Body of pancreas (tissue), 4 donors: Measurements from ENCODE around the gene GRIK1. TPM values are rescaled to one million over a fixed set of nuclear protein-coding genes. Genes with fewer than 3 reads are reported as not detected.

ENCODE experiments used
- ATAC-seq: fragments of 150-250 bp; one replicate; pipeline ENCODE4 v1.9.1; 2016
- DNase-seq, 4 donors: peaks; one replicate each; pipeline ENCODE4 v3.0.0-alpha.2; 2019
- H3K27ac ChIP-seq, 4 donors: fragments of 200-600 bp; sonication (generic); 1 replicate in 3 of 4; 2 replicates in 1 of 4; pipeline versions ENCODE4 v1.5.1 to v1.6.1; 2016 to 2019; ENCODE audit warnings: mild to moderate bottlenecking in 1 of 4, mixed read lengths in 1 of 4, moderate library complexity in 1 of 4
- H3K27me3 ChIP-seq, 2 donors: fragments of 200-600 bp; sonication (generic); one replicate each; pipeline ENCODE4 v1.6.0; 2016; ENCODE audit warnings: mild to moderate bottlenecking in 1 of 2
- H3K36me3 ChIP-seq, 2 donors: fragments of 200-600 bp; sonication (generic); replicated peaks in 1 of 2; 2 replicates each; pipeline ENCODE4 v1.5.1; 2016; ENCODE audit warnings: low read depth in 2 of 2; ENCODE audit not compliant: insufficient read depth in 1 of 2
- H3K4me1 ChIP-seq: fragments of 200-600 bp; sonication (generic); one replicate; pipeline ENCODE4 v1.6.0; 2016
- H3K4me3 ChIP-seq, 2 donors: fragments of 200-600 bp; sonication (generic); 1 replicate in 1 of 2; 2 replicates in 1 of 2; pipeline ENCODE4 v1.5.1; 2016 to 2019
- H3K9me3 ChIP-seq, 3 donors: fragments of 200-600 bp; sonication (generic); 1 replicate in 2 of 3; 2 replicates in 1 of 3; pipeline ENCODE4 v1.5.1; 2016
- POLR2A ChIP-seq, 3 donors: fragments of 450-650 bp; IDR thresholded peaks; one replicate each; pipeline ENCODE4 v1.6.1; 2016; ENCODE audit warnings: antibody characterized with exemption in 3 of 3, mild to moderate bottlenecking in 2 of 3
- whole genome bisulfite sequencing, 2 donors: methylation state at CpG; one replicate each; pipeline ENCODE4 v1.1.5; 2017; 5-methylcytosine and 5-hydroxymethylcytosine counted together
- intact Hi-C: fragments of 100-400 bp; cut with DNase I; formaldehyde crosslinking; loops from one replicate; pipeline ENCODE4 v1.15.1; 2023
- total RNA-seq, 2 donors: library from RNA; depleted of rRNA; stranded (reverse); fragments of >200 nt; gene quantifications; one replicate each; pipeline ENCODE4 v1.1.0, GENCODE V29; 2016
- TF ChIP-seq, protein P1 (sequence below), 7 experiments: fragments of 450-650 bp in 4 of 7; fragments of 200-600 bp in 3 of 7; sonication (generic) in 3 of 7; IDR thresholded peaks; one replicate each; pipeline ENCODE4 v1.5.1; 2016 to 2019; ENCODE audit warnings: antibody characterized with exemption in 7 of 7

The GRIK1 gene
- total RNA-seq, 2 donors from 2014 or later, result 0.66 TPM; not detected in 1

DNA sequence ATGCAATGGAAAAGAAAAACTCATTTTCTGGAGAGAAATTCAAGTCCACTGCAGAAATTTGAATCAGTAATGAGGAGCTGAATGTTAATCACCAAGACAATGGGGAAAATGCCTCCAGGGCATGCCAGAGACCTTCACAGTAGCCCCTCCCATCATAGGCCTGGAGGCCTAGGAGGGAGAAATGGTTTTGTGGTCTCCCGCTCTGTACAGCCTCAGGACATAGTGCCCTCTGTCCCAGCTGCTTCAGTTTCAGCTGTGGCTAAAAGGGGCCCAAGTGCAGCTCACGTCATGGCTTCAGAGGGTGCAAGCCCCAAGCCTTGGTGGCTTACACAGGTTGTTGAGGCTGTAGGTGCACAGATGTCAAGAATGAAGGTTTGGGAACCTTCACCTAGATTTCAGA lies 223.0 kb downstream of the GRIK1 start:
- WGBS, 2 donors, result 93 to 100% methylated on average over 2 of the region's 2 CpGs
- Histone ChIP-seq H3K27ac (no peak overlapping the region), H3K27me3 (no peaks in the 10 kb centered on the region), H3K36me3 (no peaks in the 10 kb centered on the region), H3K4me1 (peaks cover 4% of the 10 kb centered on the region), H3K4me3 (no peak overlapping the region), H3K9me3 (no peaks in the 10 kb centered on the region)
- TF ChIP-seq, protein P1, sequence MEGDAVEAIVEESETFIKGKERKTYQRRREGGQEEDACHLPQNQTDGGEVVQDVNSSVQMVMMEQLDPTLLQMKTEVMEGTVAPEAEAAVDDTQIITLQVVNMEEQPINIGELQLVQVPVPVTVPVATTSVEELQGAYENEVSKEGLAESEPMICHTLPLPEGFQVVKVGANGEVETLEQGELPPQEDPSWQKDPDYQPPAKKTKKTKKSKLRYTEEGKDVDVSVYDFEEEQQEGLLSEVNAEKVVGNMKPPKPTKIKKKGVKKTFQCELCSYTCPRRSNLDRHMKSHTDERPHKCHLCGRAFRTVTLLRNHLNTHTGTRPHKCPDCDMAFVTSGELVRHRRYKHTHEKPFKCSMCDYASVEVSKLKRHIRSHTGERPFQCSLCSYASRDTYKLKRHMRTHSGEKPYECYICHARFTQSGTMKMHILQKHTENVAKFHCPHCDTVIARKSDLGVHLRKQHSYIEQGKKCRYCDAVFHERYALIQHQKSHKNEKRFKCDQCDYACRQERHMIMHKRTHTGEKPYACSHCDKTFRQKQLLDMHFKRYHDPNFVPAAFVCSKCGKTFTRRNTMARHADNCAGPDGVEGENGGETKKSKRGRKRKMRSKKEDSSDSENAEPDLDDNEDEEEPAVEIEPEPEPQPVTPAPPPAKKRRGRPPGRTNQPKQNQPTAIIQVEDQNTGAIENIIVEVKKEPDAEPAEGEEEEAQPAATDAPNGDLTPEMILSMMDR (IDR thresholded peaks at IDR 0.05), result no peak
- no peak for TF ChIP-seq POLR2A (IDR thresholded peaks at IDR 0.05)
- ATAC-seq, result no peak
- intact Hi-C loops, result no loop called here
- DNase-seq, result no peak

DNA sequence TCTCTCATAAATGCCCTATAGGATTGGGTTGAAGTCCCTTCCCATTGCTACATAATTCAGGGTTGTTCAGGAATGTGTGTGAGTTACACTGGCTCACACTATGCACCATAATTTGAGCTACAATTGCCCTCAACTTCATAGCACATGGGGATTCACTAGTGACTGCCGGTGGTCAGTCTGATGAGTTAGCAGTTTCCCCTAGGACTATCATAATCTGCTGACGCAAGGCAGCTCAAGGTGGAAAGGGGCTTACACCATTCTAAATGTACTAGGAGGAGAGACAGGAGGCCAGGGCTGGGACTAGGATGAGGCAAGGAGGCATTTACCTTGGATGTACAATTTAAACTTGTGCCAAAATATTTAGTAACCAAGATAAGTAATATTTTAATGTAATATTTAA lies 224.7 kb downstream of the GRIK1 start:
- Histone ChIP-seq H3K27ac (no peak overlapping the region), H3K36me3 (no peaks in the 10 kb centered on the region), H3K4me1 (peaks cover 4% of the 10 kb centered on the region), H3K9me3 (no peaks in the 10 kb centered on the region), H3K4me3 (no peak overlapping the region), H3K27me3 (no peaks in the 10 kb centered on the region)
- 90 to 97% methylated on average over 2 of the region's 2 CpGs for WGBS, 2 donors
- intact Hi-C loops, result no loop called here
- no peak for ATAC-seq
- TF ChIP-seq, protein P1 (IDR thresholded peaks at IDR 0.05), result no peak
- TF ChIP-seq POLR2A (IDR thresholded peaks at IDR 0.05), result no peak
- no peak for DNase-seq

DNA sequence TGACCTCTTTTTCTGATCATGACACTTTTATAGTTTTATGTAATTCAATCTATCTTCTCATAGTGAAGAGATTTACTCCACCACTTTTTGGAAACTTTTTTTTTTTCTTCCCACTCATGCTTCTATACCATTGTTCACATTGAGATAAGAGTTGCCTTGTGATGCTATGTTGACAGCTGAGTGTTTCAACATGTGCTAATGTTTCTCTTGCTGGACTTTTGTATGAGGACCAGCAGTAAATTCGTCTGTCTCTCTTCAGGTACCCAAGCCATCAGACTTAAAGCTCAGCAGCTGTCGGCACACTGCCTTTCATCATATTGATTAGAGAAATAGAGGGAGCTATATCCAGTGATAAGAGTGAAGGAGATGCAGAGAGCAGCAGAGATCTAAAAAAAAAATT lies 227.0 kb downstream of the GRIK1 start:
- ATAC-seq, result no peak
- no peak overlapping the region for H3K27ac ChIP-seq
- TF ChIP-seq, protein P1 (IDR thresholded peaks at IDR 0.05), result no peak
- no peak for TF ChIP-seq POLR2A (IDR thresholded peaks at IDR 0.05)
- WGBS, 2 donors, result 78 to 79% methylated on average over 2 of the region's 2 CpGs
- H3K36me3 ChIP-seq, result no peaks in the 10 kb centered on the region
- H3K4me1 ChIP-seq, result peaks cover 4% of the 10 kb centered on the region
- no peak for DNase-seq
- no peak overlapping the region for H3K4me3 ChIP-seq
- no peaks in the 10 kb centered on the region for H3K9me3 ChIP-seq
- intact Hi-C loops, result no loop called here
- H3K27me3 ChIP-seq, result no peaks in the 10 kb centered on the region

DNA sequence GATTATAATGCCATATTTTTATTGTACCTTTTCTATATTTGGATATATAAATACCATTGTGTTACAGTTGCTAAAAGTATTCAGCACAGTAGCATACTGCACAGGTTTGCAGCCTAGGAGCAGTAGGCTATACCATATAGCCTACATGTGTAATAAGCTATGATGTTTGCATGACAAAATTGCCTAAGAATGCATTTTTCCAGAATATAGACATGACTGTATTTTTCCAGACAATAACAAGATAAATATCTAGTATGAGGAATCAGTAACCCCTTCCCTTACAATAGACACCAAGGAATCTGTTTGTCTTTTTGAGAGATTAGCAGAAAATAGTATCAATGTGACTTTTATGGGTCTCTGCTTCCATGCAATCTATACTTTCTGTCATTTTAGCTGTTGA lies 228.6 kb downstream of the GRIK1 start:
- intact Hi-C loops, result no loop called here
- TF ChIP-seq, protein P1 (IDR thresholded peaks at IDR 0.05), result no peak
- TF ChIP-seq POLR2A (IDR thresholded peaks at IDR 0.05), result no peak

GRCh38 chr21:29710498-29710897 lies 229.3 kb downstream of the GRIK1 start:
- H3K27ac ChIP-seq, result no peak overlapping the region
- H3K36me3 ChIP-seq, result no peaks in the 10 kb centered on the region
- H3K4me1 ChIP-seq, result no peaks in the 10 kb centered on the region
- WGBS, 2 donors, result 82 to 95% methylated on average over 3 of the region's 3 CpGs
- ATAC-seq (no peak), DNase-seq (no peak)
- TF ChIP-seq, protein P1 (IDR thresholded peaks at IDR 0.05), result no peak
- TF ChIP-seq POLR2A (IDR thresholded peaks at IDR 0.05), result no peak
- no peak overlapping the region for H3K4me3 ChIP-seq
- H3K27me3 ChIP-seq, result no peaks in the 10 kb centered on the region
- no peaks in the 10 kb centered on the region for H3K9me3 ChIP-seq
- intact Hi-C loops, result no loop called here

More for the DNA sequence above, 228.6 kb downstream of the GRIK1 start:
- Histone ChIP-seq H3K4me1 (no peaks in the 10 kb centered on the region), H3K9me3 (no peaks in the 10 kb centered on the region), H3K36me3 (no peaks in the 10 kb centered on the region), H3K27ac (no peak overlapping the region), H3K27me3 (no peaks in the 10 kb centered on the region), H3K4me3 (no peak overlapping the region)
- DNase-seq (no peak), ATAC-seq (no peak)
